Measurements from ENCODE around the gene EYS.

Gene EYS

DNA sequence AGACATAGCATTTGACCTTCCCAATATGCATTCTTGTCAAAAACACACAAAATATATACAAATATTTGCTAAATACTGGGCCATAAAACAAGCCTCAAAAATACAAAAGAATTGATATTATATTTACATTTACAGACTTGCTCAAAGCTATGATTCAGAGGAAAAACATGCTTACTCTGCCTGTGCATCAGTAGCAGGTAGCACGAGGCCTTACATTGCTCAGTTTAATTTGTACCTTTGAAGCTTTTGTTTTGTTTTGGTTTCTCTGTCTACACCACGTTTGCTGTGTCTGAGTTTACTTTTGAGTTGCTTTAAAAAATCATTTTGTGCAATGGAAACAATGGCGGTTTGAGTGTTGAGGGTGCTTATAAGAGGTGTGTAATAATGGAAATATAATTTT is 1972.1 kb downstream of the EYS start:
- TF ChIP-seq ZNF274 (IDR thresholded peaks at IDR 0.05; ENCODE audit: low read depth, low read length) = no peak
- no peak overlapping the region for H3K4me3 ChIP-seq (ENCODE audit: low read length)

DNA sequence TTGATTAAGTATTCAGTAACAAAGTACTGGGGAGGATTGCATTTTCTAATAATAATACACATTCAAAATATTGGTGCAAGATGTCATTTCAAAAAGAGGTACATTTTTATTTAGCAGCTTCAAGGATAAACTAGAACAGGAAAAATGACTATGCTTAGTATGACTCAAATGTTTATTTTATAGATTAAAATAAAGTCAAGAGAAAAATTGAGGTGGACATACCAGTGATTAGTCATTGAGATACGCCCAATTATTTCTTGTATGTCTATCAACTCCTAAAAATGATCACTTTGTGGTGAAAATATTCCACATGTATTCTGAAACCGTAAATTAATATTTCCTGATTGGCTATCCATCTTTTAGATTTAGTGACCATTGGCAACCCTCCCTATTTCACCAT is 1974.7 kb downstream of the EYS start:
- no peak overlapping the region for H3K4me3 ChIP-seq (ENCODE audit: low read length)
- no peak for TF ChIP-seq ZNF274 (IDR thresholded peaks at IDR 0.05; ENCODE audit: low read depth, low read length)

DNA sequence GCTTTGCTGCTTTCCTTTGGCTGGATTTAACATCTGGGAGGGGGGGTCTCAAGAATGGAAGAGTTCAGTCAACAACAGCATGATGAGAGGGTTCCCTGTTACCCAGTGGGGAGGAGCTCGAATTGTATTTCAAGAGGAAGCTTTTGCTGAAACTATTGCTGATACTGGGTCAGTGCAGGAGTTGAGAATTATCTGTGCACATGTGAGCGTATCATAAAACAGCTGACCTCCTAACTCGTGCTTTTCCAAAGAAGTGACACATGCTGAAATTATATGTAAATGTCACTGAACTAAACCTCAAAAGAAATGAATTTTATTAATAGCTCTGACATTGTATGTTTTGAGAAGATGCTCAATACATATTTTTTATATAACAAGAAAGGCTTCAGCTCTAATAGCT is 1975.1 kb downstream of the EYS start:
- no peak for TF ChIP-seq ZNF274 (IDR thresholded peaks at IDR 0.05; ENCODE audit: low read depth, low read length)
- no peak overlapping the region for H3K4me3 ChIP-seq (ENCODE audit: low read length)

DNA sequence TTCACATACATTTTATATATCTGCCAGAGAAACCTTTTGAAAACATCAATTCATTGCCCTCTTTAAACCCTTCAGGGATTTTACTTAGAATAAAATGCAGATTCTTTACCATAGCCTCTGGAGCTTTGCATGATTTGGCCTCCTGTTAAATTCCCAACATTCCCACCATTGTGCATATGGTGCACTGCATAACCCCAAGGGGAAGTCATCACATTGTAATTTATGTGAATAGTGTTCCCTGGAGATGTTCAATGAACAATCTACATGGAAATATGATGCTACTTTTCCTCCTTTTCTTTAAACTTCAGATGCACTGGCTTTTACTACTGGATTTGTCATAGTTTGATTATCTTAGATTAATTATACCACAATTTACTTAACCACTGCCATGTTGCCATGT is 1976.7 kb downstream of the EYS start:
- TF ChIP-seq ZNF274 (IDR thresholded peaks at IDR 0.05; ENCODE audit: low read depth, low read length) = no peak
- H3K4me3 ChIP-seq (ENCODE audit: low read length) = no peak overlapping the region

DNA sequence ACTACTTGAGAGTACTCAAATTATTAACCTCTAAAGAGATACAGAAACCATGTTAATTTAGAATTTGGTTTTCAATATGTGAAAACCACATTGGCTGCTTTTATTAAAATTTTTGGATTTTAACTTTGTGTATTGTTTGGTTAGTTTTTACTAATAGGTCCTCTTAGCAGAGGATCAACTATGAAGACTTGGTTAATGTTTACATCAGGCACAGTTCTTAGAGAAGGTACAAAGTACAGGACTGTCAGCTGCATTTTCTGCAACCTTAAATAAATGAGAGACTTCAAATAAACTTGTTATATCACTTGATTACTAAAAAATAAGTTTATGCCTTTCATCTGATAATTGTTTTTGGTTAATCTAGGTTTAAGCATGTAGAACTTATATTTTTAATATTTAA is 1982.3 kb downstream of the EYS start:
- H3K4me3 ChIP-seq (ENCODE audit: low read length) = no peak overlapping the region
- TF ChIP-seq ZNF274 (IDR thresholded peaks at IDR 0.05; ENCODE audit: low read depth, low read length) = no peak

DNA sequence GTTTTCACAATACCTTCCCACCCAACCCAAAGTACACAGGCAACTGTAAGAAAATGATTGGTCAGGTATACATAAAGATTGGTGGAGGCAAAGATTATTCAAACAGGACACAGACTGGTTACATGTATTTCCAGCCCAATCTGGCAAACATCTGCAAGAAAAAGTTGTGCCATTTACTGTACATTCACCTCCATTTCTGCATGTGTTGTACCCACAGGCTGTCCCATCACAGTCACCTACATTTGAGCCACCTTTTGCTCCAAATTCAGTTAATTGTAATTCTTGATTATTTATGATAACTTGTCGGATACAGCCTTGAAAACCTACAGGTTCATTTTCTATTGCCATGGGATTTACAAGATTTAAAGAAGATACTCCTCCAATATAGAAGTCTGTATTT is 1985.8 kb downstream of the EYS start:
- H3K4me3 ChIP-seq (ENCODE audit: low read length) = no peak overlapping the region
- no peak for TF ChIP-seq ZNF274 (IDR thresholded peaks at IDR 0.05; ENCODE audit: low read depth, low read length)

DNA sequence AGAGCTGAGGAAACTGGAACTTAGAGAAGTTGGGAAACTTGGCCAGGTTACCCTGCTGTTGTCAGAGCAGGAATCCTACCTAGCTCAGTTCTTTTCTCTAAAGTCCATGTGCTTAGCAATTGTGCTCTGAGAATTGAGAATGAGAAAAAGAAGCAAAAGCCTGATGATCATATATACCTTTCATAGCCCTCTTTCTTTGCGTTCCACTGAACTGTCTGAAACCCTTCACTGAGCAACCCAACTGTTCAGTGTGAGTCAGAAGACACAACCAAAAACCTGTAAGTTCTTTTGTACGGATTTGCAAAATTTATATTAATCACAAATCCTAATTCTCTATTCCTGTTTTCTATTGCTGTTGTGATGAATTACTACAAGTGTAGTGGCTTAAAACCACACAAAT is 1990.9 kb downstream of the EYS start:
- H3K4me3 ChIP-seq (ENCODE audit: low read length) = no peak overlapping the region
- TF ChIP-seq ZNF274 (IDR thresholded peaks at IDR 0.05; ENCODE audit: low read depth, low read length) = no peak

DNA sequence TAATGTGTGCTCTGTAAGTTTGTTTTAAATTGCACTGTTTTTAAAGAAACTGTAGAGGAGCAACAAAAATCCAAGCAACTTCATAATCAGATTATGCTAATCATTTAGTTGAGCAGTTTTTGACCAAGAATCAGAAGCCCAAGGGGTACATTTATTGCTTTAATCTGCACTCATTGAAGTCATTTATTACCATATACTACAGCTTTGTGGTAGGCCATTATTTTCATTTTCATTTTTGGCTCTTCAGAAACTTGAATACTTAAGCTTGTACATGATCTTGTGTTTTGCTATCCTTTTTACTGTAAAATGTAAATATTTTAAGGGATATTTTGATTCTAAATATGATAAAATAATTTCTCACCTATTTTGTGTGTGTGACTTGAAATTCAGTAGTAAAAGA is 1992.9 kb downstream of the EYS start:
- TF ChIP-seq ZNF274 (IDR thresholded peaks at IDR 0.05; ENCODE audit: low read depth, low read length) = no peak

DNA sequence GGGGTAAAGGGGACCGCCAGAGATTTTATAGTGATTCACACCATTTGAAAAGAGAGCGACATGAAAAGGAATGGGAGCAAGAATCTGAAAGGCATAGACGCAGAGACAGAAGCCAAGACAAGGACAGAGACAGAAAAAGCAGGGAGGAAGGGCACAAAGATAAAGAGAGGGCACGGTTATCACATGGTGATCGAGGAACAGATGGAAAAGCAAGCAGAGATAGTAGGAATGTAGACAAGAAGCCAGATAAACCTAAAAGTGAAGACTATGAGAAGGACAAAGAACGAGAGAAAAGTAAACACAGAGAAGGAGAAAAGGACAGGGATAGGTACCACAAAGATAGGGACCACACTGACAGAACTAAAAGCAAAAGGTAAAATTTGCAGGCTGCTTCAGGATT is 1993.7 kb downstream of the EYS start:
- H3K4me3 ChIP-seq (ENCODE audit: low read length) = no peak overlapping the region
- TF ChIP-seq ZNF274 (IDR thresholded peaks at IDR 0.05; ENCODE audit: low read depth, low read length) = no peak

More for the DNA sequence above, 1992.9 kb downstream of the EYS start:
- H3K4me3 ChIP-seq (ENCODE audit: low read length) = no peak overlapping the region

DNA sequence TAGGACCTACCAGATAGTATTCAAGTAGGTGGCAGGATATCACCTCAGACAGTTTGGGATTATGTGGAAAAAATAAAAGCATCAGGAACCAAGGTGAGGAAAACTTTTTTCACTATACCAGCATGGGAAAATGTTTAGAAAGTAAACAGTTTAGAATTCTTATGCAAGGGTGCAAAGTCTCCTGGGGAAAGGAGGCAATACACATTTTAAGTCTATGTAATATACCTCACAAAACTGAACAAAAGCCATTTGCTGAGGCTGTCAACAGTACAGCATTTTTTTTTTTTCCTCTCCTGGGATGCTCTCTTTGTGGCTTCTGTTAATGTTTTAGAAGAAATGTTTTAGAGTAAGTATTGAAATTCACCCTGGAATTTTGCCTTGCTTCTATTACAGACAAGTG is 1997.9 kb downstream of the EYS start:
- no peak for TF ChIP-seq ZNF274 (IDR thresholded peaks at IDR 0.05; ENCODE audit: low read depth, low read length)
- H3K4me3 ChIP-seq (ENCODE audit: low read length) = no peak overlapping the region

DNA sequence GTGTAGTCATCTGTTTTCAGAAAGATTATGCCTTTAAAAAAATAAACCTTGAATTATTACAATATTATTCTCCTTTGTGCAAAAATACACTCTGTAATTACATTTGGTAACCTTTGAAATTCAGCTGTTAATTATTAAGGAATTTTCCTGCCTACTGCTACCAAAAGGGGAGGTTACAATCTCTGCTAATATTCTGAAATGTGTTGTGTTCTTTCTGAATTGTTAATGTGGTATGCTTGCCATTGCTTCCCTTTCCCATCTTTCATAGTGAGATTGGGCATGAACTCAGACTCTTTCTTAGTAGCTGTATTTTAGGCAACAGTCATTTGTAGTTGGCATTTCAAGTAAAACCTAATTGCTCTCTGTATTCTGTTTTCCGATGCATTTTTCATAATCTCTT is 1998.4 kb downstream of the EYS start:
- no peak for TF ChIP-seq ZNF274 (IDR thresholded peaks at IDR 0.05; ENCODE audit: low read depth, low read length)
- H3K4me3 ChIP-seq (ENCODE audit: low read length) = no peak overlapping the region

DNA sequence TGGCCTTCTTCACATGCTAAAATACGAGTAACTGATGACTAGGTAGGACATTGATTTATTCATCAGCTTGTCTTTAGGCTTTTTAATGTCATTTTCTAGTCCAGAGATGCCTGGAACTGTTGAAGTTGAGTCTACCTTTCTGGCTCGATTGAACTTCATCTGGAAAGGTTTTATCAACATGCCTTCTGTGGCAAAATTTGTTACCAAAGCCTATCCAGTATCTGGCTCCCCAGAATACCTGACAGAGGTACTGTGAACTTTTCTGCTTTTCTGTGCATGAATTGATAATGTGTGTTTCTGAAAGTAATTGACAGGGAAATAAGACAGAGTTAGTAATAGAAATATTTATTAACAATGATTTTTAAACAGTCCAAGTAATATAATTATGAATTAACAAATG is 2000.4 kb downstream of the EYS start:
- no peak for TF ChIP-seq ZNF274 (IDR thresholded peaks at IDR 0.05; ENCODE audit: low read depth, low read length)
- H3K4me3 ChIP-seq (ENCODE audit: low read length) = no peak overlapping the region

DNA sequence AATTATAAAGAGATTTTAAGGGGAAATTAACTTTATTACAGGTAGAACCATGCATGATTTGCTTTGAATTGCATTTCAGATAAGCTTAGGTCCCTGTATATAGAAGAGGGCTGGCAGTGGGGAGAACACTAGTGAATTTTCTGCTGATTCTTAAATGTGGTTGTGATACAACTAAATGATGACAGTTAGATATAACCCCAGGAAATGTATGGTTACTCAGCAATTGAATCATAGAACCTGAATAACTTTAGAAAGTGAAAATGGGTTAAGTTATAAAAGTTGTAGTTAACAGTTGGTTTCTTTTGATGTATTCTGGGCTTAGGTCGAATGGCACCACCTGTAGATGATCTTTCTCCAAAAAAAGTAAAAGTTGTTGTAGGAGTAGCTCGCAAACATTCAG is 2001.3 kb downstream of the EYS start:
- H3K4me3 ChIP-seq (ENCODE audit: low read length) = no peak overlapping the region
- no peak for TF ChIP-seq ZNF274 (IDR thresholded peaks at IDR 0.05; ENCODE audit: low read depth, low read length)

DNA sequence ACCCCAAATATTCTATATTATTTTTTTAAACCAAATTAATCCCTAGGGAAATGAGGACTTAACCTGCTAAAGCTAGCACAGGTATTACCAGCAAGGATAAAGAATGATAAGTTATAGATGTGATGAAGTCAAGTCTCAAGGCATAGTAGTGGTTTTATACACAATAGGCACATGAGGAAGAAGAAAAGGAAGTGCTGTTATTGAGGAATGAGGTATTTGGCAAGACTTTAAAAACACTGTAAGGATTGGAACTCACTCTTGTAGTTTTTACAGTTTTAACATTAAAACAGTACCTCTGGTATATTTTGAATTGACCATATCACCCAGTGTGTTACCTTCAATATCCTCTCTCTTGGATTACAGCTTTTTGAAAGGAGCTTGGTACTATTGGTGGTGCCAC is 2016.8 kb downstream of the EYS start:
- no peak overlapping the region for H3K4me3 ChIP-seq (ENCODE audit: low read length)
- no peak for TF ChIP-seq ZNF274 (IDR thresholded peaks at IDR 0.05; ENCODE audit: low read depth, low read length)

DNA sequence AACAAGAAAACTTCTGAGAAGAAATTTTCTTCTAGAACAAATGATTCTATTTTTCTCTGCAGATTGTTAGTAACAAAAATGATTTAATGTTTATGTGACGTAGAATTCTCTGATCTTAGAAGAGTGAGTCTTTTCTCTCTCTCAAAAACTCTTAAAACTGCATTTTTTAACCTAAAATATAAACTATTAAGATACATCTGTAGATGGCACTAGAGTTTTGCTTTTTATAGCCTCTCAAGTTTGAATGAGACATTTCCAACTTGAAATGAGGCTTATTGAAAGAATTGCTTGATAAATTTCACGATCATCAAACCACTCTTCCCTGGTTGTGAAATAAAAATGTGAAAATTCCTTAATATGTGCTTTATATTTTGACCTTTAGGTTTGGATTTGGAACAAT is 2017.6 kb downstream of the EYS start:
- H3K4me3 ChIP-seq (ENCODE audit: low read length) = no peak overlapping the region
- TF ChIP-seq ZNF274 (IDR thresholded peaks at IDR 0.05; ENCODE audit: low read depth, low read length) = no peak

DNA sequence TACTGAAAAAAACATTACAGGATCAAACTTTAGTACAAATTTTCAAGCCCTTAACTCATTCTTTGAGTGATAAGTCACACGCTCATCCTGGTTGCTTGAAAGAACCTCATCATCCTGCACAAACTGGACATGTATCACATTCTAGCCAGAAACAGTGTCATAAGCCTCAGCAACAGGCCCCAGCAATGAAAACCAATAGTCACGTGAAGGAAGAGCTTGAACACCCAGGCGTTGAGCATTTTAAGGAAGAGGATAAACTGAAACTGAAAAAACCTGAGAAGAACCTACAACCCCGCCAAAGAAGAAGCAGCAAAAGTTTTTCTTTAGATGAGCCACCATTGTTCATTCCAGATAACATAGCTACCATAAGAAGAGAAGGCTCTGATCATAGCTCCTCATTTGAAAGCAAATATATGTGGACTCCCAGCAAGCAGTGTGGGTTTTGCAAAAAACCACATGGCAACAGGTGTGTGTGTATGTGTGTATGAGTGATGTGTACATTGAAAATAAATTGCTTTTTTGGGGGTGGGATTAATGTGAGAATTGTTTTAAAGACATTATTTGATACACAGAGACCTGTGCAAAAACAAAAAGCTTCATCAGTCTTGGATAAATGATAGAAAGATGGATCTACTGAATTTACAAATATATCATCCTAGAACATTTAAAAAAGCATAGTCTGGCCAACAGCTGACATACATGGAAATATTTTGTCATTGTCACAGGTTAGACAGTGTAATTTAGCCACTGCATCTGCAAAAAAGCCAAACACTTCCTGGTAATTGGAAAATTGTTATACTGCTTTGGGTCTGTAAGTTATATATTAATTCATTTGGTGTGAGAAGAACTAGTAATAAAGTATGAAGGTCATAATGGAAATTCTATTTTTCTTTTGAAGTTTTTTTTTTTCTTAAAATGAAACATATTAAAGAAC is 2021.3 kb downstream of the EYS start:
- H3K4me3 ChIP-seq (ENCODE audit: low read length) = peak overlapping the region; percentile 17; the same call in 1 of the 2 replicates
- no peak for TF ChIP-seq ZNF274 (IDR thresholded peaks at IDR 0.05; ENCODE audit: low read depth, low read length)
